Transverse colon (tissue), 4 donors: Measurements from ENCODE around the gene SRP68.

ENCODE experiments used
- EP300 ChIP-seq: sonication (generic); formaldehyde crosslinking; IDR thresholded peaks from one replicate; pipeline ENCODE4 v1.6.1; 2017; ENCODE audit warnings: antibody characterized with exemption, low read depth
- POLR2A ChIP-seq: fragments of 450-650 bp; IDR thresholded peaks from one replicate; pipeline ENCODE4 v1.6.1; 2016; ENCODE audit warnings: antibody characterized with exemption, mild to moderate bottlenecking, moderate library complexity
- POLR2AphosphoS5 ChIP-seq, 3 donors: sonication (generic); formaldehyde crosslinking; IDR thresholded peaks; one replicate each; pipeline ENCODE4 v1.6.1; 2016; ENCODE audit warnings: antibody characterized with exemption in 3 of 3
- TF ChIP-seq, protein P1 (sequence below), 5 experiments: fragments of 200-600 bp in 3 of 5; fragments of 450-650 bp in 2 of 5; sonication (generic) in 3 of 5; IDR thresholded peaks; 1 replicate in 2 of 5; 2 replicates in 3 of 5; pipeline ENCODE4 v1.5.1; 2016 to 2017; ENCODE audit warnings: antibody characterized with exemption in 5 of 5, inconsistent platforms in 3 of 5, mild to moderate bottlenecking in 2 of 5, moderate library complexity in 1 of 5

- TF ChIP-seq, protein P1, sequence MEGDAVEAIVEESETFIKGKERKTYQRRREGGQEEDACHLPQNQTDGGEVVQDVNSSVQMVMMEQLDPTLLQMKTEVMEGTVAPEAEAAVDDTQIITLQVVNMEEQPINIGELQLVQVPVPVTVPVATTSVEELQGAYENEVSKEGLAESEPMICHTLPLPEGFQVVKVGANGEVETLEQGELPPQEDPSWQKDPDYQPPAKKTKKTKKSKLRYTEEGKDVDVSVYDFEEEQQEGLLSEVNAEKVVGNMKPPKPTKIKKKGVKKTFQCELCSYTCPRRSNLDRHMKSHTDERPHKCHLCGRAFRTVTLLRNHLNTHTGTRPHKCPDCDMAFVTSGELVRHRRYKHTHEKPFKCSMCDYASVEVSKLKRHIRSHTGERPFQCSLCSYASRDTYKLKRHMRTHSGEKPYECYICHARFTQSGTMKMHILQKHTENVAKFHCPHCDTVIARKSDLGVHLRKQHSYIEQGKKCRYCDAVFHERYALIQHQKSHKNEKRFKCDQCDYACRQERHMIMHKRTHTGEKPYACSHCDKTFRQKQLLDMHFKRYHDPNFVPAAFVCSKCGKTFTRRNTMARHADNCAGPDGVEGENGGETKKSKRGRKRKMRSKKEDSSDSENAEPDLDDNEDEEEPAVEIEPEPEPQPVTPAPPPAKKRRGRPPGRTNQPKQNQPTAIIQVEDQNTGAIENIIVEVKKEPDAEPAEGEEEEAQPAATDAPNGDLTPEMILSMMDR (IDR thresholded peaks at IDR 0.05): no peak
- no peak for TF ChIP-seq POLR2AphosphoS5 (IDR thresholded peaks at IDR 0.05)
- TF ChIP-seq POLR2A: no peak
- no peak for TF ChIP-seq EP300
These were observed 65.0 kb downstream of the SRP68 start for GRCh38 chr17:76007131-76007849.
